Measurements from ENCODE around the gene ROPN1. TPM values are rescaled to one million over a fixed set of nuclear protein-coding genes. Genes with fewer than 3 reads are reported as not detected.
"Not testable (repeated sequence)": the region's sequence is repeated elsewhere in the genome, so short reads cannot be mapped to it uniquely, and the experiment has no call there.

Gene ROPN1
- total and polyA plus RNA-seq, 2 donors (not counting 1 experiment from before 2014, with no cell fraction given), result not detected

GRCh38 chr3:124026516-124026915 is 34.6 kb upstream of the ROPN1 start:
- H4K20me1 ChIP-seq (ENCODE audit: control insufficient read depth, extremely low read depth, insufficient read depth, low read length), result no peaks in the 10 kb centered on the region
- no peak overlapping the region for H3K27ac ChIP-seq (ENCODE audit: insufficient read depth, low read length)
- peaks cover 8% of the 10 kb centered on the region for H3K27me3 ChIP-seq (ENCODE audit: control insufficient read depth, insufficient read depth, low read length)
- no peak overlapping the region for H3K4me2 ChIP-seq (ENCODE audit: extremely low read depth, insufficient read depth, low read length)
- no peak for DNase-seq (ENCODE audit: low read depth in 2 of 2)
- H3K9ac ChIP-seq (ENCODE audit: insufficient read depth, low read length), result no peak overlapping the region
- H3K4me3 ChIP-seq (replicated peaks in 1 of 4; ENCODE audit: control extremely low read depth in 1 of 4, insufficient read depth in 1 of 4, low read depth in 3 of 4, low read length in 4 of 4), result no peak overlapping the region
- H3K9me3 ChIP-seq (ENCODE audit: control insufficient read depth, insufficient read depth, low read depth, low read length), result no peaks in the 10 kb centered on the region
- no peaks in the 10 kb centered on the region for H3K36me3 ChIP-seq (ENCODE audit: control insufficient read depth, insufficient read depth, low read length)
- no peak overlapping the region for H2AFZ ChIP-seq (ENCODE audit: low read length)
- no peaks in the 10 kb centered on the region for H3K4me1 ChIP-seq (ENCODE audit: control insufficient read depth, extremely low read depth, insufficient read depth, low read length)
- H3K79me2 ChIP-seq (ENCODE audit: control insufficient read depth, insufficient read depth, low read length), result no peaks in the 10 kb centered on the region
- TF ChIP-seq EZH2 (IDR thresholded peaks at IDR 0.05; ENCODE audit: low read length, missing control alignments) (no peak), CTCF (conservative IDR thresholded peaks at IDR 0.05 in 1 of 2, IDR thresholded peaks at IDR 0.05 in 1 of 2; ENCODE audit: low read depth in 1 of 2, low read length in 2 of 2) (no peak)

- not testable (repeated sequence) for H3K27ac ChIP-seq (ENCODE audit: insufficient read depth, low read length); H4K20me1 ChIP-seq (ENCODE audit: control insufficient read depth, extremely low read depth, insufficient read depth, low read length); DNase-seq (ENCODE audit: low read depth in 2 of 2); H3K9me3 ChIP-seq (ENCODE audit: control insufficient read depth, insufficient read depth, low read depth, low read length); H3K4me2 ChIP-seq (ENCODE audit: extremely low read depth, insufficient read depth, low read length); H2AFZ ChIP-seq (ENCODE audit: low read length); H3K79me2 ChIP-seq (ENCODE audit: control insufficient read depth, insufficient read depth, low read length); H3K9ac ChIP-seq (ENCODE audit: insufficient read depth, low read length); H3K4me3 ChIP-seq (replicated peaks in 1 of 4; ENCODE audit: control extremely low read depth in 1 of 4, insufficient read depth in 1 of 4, low read depth in 3 of 4, low read length in 4 of 4); H3K36me3 ChIP-seq (ENCODE audit: control insufficient read depth, insufficient read depth, low read length); H3K4me1 ChIP-seq (ENCODE audit: control insufficient read depth, extremely low read depth, insufficient read depth, low read length)
- peaks cover 16% of the 10 kb centered on the region for H3K27me3 ChIP-seq (ENCODE audit: control insufficient read depth, insufficient read depth, low read length)
Observed at GRCh38 chr3:124023531-124023930, 31.6 kb upstream of the ROPN1 start.

- no peak for DNase-seq (ENCODE audit: low read depth in 2 of 2)
Observed at GRCh38 chr3:124019291-124019690, 27.4 kb upstream of the ROPN1 start.

GRCh38 chr3:124017502-124017901 is 25.6 kb upstream of the ROPN1 start:
- not testable (repeated sequence) for H3K9ac ChIP-seq (ENCODE audit: insufficient read depth, low read length); H3K27me3 ChIP-seq (ENCODE audit: control insufficient read depth, insufficient read depth, low read length); H3K4me3 ChIP-seq (replicated peaks in 1 of 4; ENCODE audit: control extremely low read depth in 1 of 4, insufficient read depth in 1 of 4, low read depth in 3 of 4, low read length in 4 of 4); H3K4me2 ChIP-seq (ENCODE audit: extremely low read depth, insufficient read depth, low read length); H3K4me1 ChIP-seq (ENCODE audit: control insufficient read depth, extremely low read depth, insufficient read depth, low read length); H2AFZ ChIP-seq (ENCODE audit: low read length); H3K79me2 ChIP-seq (ENCODE audit: control insufficient read depth, insufficient read depth, low read length); H3K36me3 ChIP-seq (ENCODE audit: control insufficient read depth, insufficient read depth, low read length); H3K9me3 ChIP-seq (ENCODE audit: control insufficient read depth, insufficient read depth, low read depth, low read length); H3K27ac ChIP-seq (ENCODE audit: insufficient read depth, low read length); H4K20me1 ChIP-seq (ENCODE audit: control insufficient read depth, extremely low read depth, insufficient read depth, low read length)
- DNase-seq (ENCODE audit: low read depth in 2 of 2), result peak in 1 of 2 donors; percentile 51

More at GRCh38 chr3:124019291-124019690, 27.4 kb upstream of the ROPN1 start:
- Histone ChIP-seq H2AFZ (ENCODE audit: low read length) (no peak overlapping the region), H3K4me2 (ENCODE audit: extremely low read depth, insufficient read depth, low read length) (no peak overlapping the region), H4K20me1 (ENCODE audit: control insufficient read depth, extremely low read depth, insufficient read depth, low read length) (no peaks in the 10 kb centered on the region), H3K4me3 (replicated peaks in 1 of 4; ENCODE audit: control extremely low read depth in 1 of 4, insufficient read depth in 1 of 4, low read depth in 3 of 4, low read length in 4 of 4) (no peak overlapping the region), H3K79me2 (ENCODE audit: control insufficient read depth, insufficient read depth, low read length) (no peaks in the 10 kb centered on the region), H3K4me1 (ENCODE audit: control insufficient read depth, extremely low read depth, insufficient read depth, low read length) (no peaks in the 10 kb centered on the region), H3K36me3 (ENCODE audit: control insufficient read depth, insufficient read depth, low read length) (no peaks in the 10 kb centered on the region), H3K9me3 (ENCODE audit: control insufficient read depth, insufficient read depth, low read depth, low read length) (no peaks in the 10 kb centered on the region), H3K27ac (ENCODE audit: insufficient read depth, low read length) (no peak overlapping the region), H3K27me3 (ENCODE audit: control insufficient read depth, insufficient read depth, low read length) (peaks cover 9% of the 10 kb centered on the region), H3K9ac (ENCODE audit: insufficient read depth, low read length) (no peak overlapping the region)
- TF ChIP-seq EZH2 (IDR thresholded peaks at IDR 0.05; ENCODE audit: low read length, missing control alignments), result no peak
- TF ChIP-seq CTCF (conservative IDR thresholded peaks at IDR 0.05 in 1 of 2, IDR thresholded peaks at IDR 0.05 in 1 of 2; ENCODE audit: low read depth in 1 of 2, low read length in 2 of 2), result no peak
